HG03066 (cell line): ENCODE data around the gene CALR3.
A peak's percentile ranks its signal among the peaks of the same experiment; 100 is the strongest.
"Not testable (repeated sequence)": the region's sequence is repeated elsewhere in the genome, so short reads cannot be mapped to it uniquely, and the experiment has no call there.

Experiments used
- ATAC-seq: cut with Tn5 transposase; IDR thresholded peaks from one replicate; pipeline ENCODE4 v1.9.1; 2021; ENCODE audit warnings: low read depth; ENCODE audit not compliant: unreplicated experiment

Gene CALR3

DNA sequence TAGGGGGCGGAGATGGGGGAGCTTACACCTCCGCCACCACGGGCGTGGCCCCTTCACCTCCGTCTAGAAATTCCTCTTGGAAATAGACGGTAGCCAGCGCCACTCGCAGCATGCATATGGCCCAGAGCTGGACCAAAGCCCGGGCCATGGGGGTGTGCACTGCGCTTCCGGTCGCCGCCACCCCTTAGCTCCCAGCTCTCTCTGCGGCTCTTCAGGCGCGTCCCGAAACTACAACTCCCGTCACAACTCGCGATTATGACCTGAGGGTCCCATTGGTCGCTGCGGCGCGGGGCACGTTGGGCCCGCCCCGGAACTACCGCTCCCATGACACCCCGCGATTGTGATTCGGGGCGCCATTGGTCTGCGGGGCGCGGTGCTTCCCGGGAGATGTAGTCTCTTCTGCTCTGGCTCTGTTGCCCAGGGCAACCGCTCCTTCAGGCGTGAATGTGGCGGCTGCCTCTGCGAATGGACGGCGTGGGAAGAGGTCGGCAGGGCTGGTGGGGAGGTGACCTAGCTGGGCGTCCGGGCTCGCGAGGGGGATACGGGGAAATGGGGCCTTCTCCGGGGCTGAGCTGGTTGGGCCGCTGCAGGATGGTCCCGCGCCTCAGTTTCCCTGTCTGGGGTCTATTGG lies at the start of gene CALR3, which contains the start of gene C19orf44:
TSS of gene CALR3 (minus strand) at position 186 of the 631 bp plus-strand sequence. CDS start at position 148, 38 bp downstream.
TSS of gene C19orf44 (plus strand) at position 413 of the 631 bp plus-strand sequence. CDS start 4,399 bp downstream, outside the sequence.
- peak; percentile 95 for ATAC-seq

DNA sequence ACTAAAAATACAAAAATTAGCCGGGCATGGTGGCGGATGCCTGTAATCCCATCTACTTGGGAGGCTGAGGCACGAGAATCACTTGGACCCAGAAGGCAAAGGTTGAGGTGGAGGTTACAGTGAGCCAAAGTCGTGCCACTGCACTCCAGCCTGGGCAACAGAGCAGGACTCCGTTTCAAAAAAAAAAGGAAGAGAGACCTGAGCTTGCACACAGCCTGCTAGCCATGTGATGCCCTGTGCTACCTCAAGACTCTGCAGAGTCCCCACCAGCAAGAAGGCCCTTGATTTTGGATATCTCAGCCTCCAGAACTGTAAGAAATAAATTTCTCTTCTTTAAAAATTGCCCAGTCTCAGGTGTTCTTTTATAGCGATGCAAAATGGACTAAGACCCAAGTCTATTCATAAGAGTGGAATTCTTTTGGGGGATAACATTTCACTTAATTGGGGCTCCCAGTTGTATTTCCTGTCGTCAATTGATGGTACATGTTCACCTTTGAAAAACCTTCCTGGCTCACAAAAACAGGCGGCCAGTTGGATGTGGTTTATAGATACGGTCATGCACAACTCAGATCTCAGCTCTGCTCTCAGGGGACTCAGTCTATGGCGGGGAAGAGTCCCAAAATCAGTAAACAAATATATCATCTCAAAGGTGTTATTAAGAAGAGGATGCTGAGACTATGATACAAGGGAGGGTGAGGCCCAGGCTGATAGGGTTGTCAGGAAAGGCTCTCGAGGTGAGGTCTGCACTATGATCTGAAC lies 48.7 kb upstream of the CALR3 start:
- ATAC-seq: no peak

DNA sequence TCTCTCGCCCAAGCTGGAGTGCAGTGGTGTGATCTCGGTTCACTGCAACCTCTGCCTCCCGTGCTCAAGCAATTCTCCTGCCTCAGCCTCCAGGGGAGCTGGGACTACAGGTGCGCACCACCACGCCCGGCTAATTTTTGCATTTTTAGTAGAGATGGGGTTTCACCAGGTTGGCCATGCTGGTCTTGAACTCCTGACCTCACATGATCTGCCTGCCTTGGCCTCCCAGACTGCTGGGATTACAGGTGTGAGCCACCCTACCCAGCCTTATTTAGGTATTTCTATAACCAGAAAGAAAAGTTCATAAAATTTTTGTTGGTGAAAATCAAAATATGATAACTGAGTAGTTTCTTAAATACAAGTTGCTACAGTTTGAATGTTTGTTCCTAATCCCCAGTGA lies 47.8 kb upstream of the CALR3 start:
- not testable (repeated sequence) for ATAC-seq

GRCh38 chr19:16542910-16543472 lies 47.0 kb upstream of the CALR3 start:
- ATAC-seq: no peak

DNA sequence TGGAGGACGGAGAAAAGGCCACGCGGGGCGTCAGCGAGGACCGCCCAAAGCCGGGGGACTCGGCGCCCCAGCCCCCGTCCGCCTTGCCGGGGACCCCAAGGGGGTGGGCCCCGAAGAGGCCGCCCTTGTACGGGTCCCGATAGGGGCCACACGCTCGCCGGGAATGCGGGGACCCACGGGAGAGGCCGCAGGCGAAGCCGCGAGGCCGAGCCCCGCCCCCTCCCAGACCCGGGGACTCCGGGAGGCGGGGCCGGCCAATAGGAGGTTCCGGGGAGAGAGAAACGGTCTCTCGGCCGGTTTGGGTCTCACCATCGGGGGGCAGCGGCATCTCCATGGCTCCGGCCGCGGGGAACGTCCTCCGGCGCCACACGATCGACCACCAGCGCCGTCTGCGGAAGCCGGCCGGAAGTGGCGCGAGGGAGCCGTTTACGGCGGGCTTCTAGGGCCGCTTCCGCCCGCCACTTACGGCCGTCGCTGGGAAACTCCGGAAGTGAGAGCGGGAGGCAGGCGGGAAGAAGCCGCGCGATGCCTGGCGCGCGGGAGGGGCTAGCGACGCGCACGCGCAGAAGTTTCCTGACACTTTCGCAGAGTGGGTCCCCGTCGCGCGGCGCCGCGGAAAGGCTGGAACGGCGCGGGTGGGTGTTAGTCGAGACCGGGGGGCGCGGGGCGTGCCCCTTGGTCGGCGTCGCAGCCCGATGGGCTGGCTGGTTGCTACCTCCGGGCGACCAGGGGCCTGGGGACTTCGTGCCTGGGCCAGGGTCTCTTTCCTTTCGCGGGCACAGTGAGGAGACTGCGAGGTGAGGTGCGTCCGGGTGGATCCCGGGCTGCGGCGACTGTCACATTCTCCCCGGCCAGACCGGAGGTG lies 46.3 kb upstream of the CALR3 start, which contains the start of gene CHERP:
TSS of gene CHERP (minus strand) at position 393 of the 865 bp plus-strand sequence. CDS start at position 334, 59 bp downstream.
- ATAC-seq: peak; percentile 70

DNA sequence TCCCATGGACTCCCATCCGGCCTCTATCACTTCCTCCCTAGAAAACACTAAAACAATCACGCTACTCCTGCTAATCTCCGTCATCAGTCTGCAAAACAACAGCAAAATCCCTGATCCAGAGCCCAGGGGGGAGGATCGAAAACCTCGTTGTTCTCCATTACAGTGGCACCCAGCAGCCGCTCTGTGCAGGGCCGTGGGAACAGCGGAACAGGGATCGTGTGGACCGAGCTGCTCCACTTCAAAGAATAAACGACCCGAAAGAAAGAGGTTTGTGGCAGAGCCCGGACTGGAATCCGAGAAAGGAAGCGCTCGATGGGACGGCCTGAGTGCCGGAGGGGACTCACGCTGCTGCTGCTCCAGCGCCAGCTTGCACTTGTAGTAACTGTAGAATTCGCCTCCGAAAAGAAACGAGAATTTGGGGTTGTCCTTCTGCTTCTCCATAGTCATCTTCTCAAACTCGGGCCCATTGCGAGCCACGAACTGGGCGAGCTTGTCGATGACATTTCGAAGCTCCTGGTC lies 45.6 kb upstream of the CALR3 start:
- no peak for ATAC-seq

GRCh38 chr19:16540948-16541347 lies 45.0 kb upstream of the CALR3 start:
- no peak for ATAC-seq

DNA sequence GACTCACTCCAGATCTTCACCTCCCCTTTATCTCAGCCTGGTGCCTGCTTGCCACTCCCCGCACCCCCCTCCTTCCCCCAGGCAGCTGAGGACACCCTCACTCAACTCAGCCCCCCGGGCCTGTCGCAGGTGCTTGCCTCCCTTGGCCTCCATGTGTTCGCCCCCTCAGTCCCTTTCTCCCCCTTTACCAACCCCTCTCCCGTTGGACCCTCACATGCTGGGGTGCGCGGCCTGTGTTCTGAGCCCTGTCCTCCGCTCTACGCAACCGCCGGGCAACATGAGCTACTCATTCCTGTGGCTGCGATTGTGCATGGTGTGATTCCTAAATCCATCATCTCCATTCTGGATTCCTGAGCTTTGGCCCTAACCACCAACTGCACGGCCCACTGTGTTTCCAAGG lies 41.1 kb upstream of the CALR3 start:
- ATAC-seq: no peak

GRCh38 chr19:16536130-16536529 lies 40.2 kb upstream of the CALR3 start:
- no peak for ATAC-seq

GRCh38 chr19:16535381-16535780 lies 39.4 kb upstream of the CALR3 start:
- no peak for ATAC-seq

DNA sequence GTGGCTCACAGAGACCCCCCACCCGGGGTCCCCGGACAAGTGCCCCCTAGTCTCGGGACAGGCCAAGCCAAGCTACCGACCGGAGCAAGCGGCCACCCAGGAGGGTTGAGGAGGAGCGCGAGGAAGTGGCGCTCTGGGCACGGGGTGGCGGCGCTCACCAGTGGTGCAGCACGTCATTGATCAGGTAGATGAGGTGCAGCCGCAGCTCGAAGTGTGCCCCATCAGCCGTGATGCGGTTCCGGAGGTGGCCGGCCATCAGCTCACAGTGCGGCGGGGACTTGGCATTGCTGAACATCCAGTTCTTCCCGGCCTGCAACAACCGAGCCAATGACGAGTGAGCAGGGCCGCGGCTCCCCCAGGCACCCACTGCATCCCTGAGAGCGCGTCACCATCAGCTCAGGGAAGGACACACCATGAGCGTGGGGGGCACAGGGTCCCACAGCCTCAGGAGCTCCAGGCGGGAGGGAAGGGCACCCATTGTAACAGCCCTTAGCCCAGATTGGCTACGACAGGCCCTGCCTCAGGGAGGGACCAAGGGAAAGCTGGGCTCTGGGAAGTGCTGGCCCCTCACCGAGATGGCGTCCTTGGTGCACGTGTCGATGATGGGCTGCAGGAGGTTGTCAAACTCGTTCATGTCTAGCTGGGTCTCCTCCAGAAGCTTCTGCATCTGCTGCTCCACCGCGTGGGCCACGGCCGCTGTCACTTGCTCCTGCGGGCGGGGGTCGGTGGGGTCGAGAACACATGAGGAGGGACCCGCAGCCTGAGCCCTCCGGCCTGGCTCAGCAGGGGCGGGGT lies 36.7 kb upstream of the CALR3 start:
- no peak for ATAC-seq

GRCh38 chr19:16531380-16531669 lies 35.4 kb upstream of the CALR3 start:
- ATAC-seq: no peak

DNA sequence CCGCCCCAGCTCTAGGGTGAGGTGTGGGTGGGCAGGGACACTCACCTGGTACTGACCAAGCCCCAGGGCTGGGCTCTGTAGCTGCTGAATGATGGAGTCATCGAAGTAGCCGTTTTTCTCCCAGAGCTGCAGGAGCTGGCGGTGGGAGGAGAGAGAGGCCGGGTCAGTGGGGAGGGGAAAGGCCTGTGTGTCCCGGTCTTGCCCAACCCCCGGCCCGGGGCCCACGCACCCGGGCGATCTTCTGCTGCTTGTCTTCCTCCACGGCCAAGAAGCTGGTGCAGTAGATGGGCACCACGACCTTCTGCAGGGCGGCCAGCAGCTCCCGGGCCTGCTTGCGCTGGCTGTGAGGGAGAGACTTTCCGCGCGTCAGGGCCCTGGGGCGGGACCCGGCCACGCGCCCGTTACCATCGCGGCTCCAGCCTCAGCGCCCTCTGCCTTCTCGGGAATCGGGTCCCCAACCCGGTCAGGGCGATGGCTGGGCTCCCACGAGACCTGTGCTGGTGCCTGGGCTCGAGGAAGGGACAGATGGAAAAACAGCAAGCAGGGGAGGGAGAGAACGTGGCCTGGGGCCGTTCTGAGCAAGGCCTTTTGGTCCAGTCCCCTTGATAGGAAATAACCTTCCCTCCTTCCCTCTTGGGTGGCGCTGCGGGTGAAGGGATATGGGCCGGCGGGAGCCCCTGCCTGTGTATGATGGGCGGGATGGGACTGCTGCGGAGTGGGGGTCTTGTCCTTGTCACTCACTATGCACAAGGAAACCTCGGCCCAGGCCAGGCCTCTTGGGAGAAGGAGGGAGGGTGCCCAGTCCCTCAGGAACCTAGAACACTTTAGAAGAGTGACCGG lies 34.8 kb upstream of the CALR3 start:
- ATAC-seq: no peak

DNA sequence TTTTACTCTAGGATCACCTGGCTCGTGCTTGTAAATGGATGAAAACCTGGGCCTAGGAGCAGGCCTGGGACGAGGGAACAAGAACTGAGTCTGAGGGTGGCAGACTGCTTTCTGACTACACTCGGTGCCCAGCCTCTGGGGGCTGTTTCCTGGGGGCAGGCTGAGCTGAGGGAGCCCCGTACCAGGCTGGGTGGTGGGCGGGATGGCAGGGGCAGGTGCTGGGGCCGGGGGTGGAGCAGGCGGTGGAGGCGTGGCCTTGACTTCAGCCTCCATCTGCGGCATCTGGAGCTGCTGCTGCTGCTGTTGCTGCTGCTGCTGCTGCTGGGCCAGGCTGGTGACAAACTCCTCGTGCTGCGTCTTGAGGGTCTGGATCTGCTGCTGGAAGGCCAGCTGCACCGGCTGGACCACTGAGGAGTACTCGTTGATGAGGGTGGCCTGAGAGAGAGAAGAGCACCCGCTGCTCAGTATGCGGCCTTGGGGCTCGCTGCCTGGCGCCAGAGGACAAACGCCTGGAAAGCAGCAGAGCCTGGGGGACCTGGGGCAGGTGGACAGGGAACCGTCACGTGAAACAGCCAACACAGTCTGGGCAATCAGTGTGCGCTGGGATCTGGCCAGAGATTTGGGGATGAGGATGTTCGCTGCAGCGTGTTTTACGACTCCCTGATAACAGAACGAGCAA lies 33.6 kb upstream of the CALR3 start:
- ATAC-seq: no peak

DNA sequence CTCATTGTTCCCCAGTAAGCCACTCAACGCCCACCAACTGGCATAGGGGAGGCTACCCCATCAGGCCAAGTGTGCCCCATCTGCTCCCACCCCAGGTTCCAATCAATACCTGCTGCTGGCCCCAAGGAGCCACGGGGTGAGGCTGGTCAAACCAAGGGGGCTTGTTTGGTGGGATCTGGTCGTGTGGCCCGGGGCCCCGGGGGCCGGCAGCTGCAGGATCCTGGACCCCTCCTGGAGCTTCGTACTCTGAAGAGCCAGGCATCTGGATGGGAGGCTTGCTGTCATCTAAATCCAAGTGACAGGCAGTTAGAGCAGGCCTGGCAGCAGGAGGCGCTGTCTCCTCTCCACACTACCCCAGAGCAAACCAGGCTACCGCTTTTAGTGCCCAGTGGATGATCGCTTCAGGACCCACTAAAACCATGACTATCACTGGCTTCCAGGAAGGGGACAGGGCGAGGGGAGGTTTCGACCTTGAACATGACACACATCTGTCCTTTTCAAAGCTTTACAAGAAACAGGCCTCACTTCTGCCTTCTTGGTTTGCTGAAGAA lies 32.1 kb upstream of the CALR3 start:
- no peak for ATAC-seq

GRCh38 chr19:16527334-16527935 lies 31.5 kb upstream of the CALR3 start:
- ATAC-seq: no peak

DNA sequence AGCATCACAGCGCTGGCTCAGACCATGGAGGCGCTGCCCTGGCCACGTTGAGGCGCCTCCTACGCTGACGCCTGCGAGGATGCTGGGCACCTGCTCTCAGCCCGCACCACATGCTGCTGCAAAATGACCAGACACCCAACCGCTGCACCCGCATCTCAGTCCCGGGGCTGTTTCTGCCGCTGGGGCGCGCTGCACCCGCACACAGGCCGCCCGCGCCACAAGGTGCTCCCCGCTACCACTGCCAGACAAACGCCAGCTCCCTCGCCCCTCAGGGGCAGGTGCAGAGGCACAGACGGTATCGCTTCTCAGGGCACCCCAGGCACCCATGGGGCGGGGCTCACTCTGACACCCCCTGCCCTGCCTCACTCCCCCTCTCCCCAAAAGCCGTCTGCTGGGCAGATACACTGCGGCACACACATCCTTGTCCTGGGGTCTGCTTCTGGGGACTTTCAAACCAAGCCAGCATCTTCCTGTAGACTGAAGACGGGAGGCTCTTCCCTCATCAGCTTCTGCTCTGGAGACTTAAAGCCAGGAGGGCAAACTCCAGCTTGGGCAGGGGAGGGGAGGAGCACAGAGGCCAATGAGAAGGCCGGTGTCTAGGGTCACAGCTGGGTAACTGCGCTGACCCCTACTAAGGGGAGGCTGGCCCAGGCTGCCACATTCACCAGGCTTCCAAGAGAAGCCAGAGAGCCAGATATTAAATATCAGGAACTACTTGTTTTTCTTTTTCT lies 29.9 kb upstream of the CALR3 start:
- ATAC-seq: no peak
